Measurements from ENCODE around the gene TBC1D5.

TBC1D5 gene

GRCh38 chr3:17645074-17645698 lies 97.2 kb downstream of the TBC1D5 start:
- no peaks in the 10 kb centered on the region for H4K20me1 ChIP-seq (ENCODE audit: control insufficient read depth, insufficient read depth, low read depth, low read length)
- H3K79me2 ChIP-seq (ENCODE audit: control insufficient read depth, low read length), result peaks cover 54% of the 10 kb centered on the region
- H3F3A ChIP-seq (ENCODE audit: control insufficient read depth, insufficient read depth), result no peaks in the 10 kb centered on the region; the same call in 1 of the 2 replicates
- H3K4me2 ChIP-seq (ENCODE audit: low read length), result no peak overlapping the region
- H3K9me2 ChIP-seq (replicated peaks; ENCODE audit: control insufficient read depth, low read length), result no peaks in the 10 kb centered on the region
- TF ChIP-seq CTCF (IDR thresholded peaks at IDR 0.05; ENCODE audit: low read depth, low read length, poor library complexity, severe bottlenecking) (peak; percentile 70), EZH2phosphoT487 (IDR thresholded peaks at IDR 0.05; ENCODE audit: borderline replicate concordance, low read length) (no peak)
- no peaks in the 10 kb centered on the region for H3K9me3 ChIP-seq (ENCODE audit: control insufficient read depth, insufficient read depth, low read length)
- H3K4me3 ChIP-seq (ENCODE audit: low read length), result no peak overlapping the region
- no peaks in the 10 kb centered on the region for H3K36me3 ChIP-seq (ENCODE audit: control insufficient read depth, low read length)
- H3K4me1 ChIP-seq (ENCODE audit: control insufficient read depth, low read length), result peaks cover 4% of the 10 kb centered on the region; the same call in 1 of the 2 replicates
- H3K27me3 ChIP-seq (ENCODE audit: control insufficient read depth, low read length), result no peaks in the 10 kb centered on the region
- no peak overlapping the region for H3K27ac ChIP-seq (ENCODE audit: low read depth, low read length)

GRCh38 chr3:17643691-17644090 lies 98.7 kb downstream of the TBC1D5 start:
- H3K9me3 ChIP-seq (ENCODE audit: control insufficient read depth, insufficient read depth, low read length), result no peaks in the 10 kb centered on the region
- H4K20me1 ChIP-seq (ENCODE audit: control insufficient read depth, insufficient read depth, low read depth, low read length), result no peaks in the 10 kb centered on the region
- H3K4me2 ChIP-seq (ENCODE audit: low read length), result no peak overlapping the region
- H3F3A ChIP-seq (ENCODE audit: control insufficient read depth, insufficient read depth), result no peaks in the 10 kb centered on the region; the same call in 1 of the 2 replicates
- no peak overlapping the region for H3K4me3 ChIP-seq (ENCODE audit: low read length)
- no peak for TF ChIP-seq EZH2phosphoT487 (IDR thresholded peaks at IDR 0.05; ENCODE audit: borderline replicate concordance, low read length)
- no peak for TF ChIP-seq CTCF (IDR thresholded peaks at IDR 0.05; ENCODE audit: low read depth, low read length, poor library complexity, severe bottlenecking)
- peaks cover 4% of the 10 kb centered on the region; the same call in 1 of the 2 replicates for H3K4me1 ChIP-seq (ENCODE audit: control insufficient read depth, low read length)
- no peaks in the 10 kb centered on the region for H3K36me3 ChIP-seq (ENCODE audit: control insufficient read depth, low read length)
- no peak overlapping the region for H3K27ac ChIP-seq (ENCODE audit: low read depth, low read length)
- H3K79me2 ChIP-seq (ENCODE audit: control insufficient read depth, low read length), result peaks cover 58% of the 10 kb centered on the region
- no peaks in the 10 kb centered on the region for H3K27me3 ChIP-seq (ENCODE audit: control insufficient read depth, low read length)
- H3K9me2 ChIP-seq (replicated peaks; ENCODE audit: control insufficient read depth, low read length), result no peaks in the 10 kb centered on the region

GRCh38 chr3:17642474-17642873 lies 100.0 kb downstream of the TBC1D5 start:
- H3K4me1 ChIP-seq (ENCODE audit: control insufficient read depth, low read length), result peaks cover 4% of the 10 kb centered on the region; the same call in 1 of the 2 replicates
- peaks cover 53% of the 10 kb centered on the region for H3K79me2 ChIP-seq (ENCODE audit: control insufficient read depth, low read length)
- no peaks in the 10 kb centered on the region for H3K9me2 ChIP-seq (replicated peaks; ENCODE audit: control insufficient read depth, low read length)
- H3K4me2 ChIP-seq (ENCODE audit: low read length), result no peak overlapping the region
- no peaks in the 10 kb centered on the region for H4K20me1 ChIP-seq (ENCODE audit: control insufficient read depth, insufficient read depth, low read depth, low read length)
- no peak overlapping the region for H3K4me3 ChIP-seq (ENCODE audit: low read length)
- H3F3A ChIP-seq (ENCODE audit: control insufficient read depth, insufficient read depth), result no peaks in the 10 kb centered on the region; the same call in 1 of the 2 replicates
- TF ChIP-seq CTCF (IDR thresholded peaks at IDR 0.05; ENCODE audit: low read depth, low read length, poor library complexity, severe bottlenecking) (no peak), EZH2phosphoT487 (IDR thresholded peaks at IDR 0.05; ENCODE audit: borderline replicate concordance, low read length) (no peak)
- H3K27me3 ChIP-seq (ENCODE audit: control insufficient read depth, low read length), result no peaks in the 10 kb centered on the region
- H3K27ac ChIP-seq (ENCODE audit: low read depth, low read length), result no peak overlapping the region
- H3K9me3 ChIP-seq (ENCODE audit: control insufficient read depth, insufficient read depth, low read length), result no peaks in the 10 kb centered on the region
- H3K36me3 ChIP-seq (ENCODE audit: control insufficient read depth, low read length), result no peaks in the 10 kb centered on the region
